ENCODE measurements around the gene ZNF3.
"Not testable (repeated sequence)": the region's sequence is repeated elsewhere in the genome, so short reads cannot be mapped to it uniquely, and the experiment has no call there.

ZNF3 gene

DNA sequence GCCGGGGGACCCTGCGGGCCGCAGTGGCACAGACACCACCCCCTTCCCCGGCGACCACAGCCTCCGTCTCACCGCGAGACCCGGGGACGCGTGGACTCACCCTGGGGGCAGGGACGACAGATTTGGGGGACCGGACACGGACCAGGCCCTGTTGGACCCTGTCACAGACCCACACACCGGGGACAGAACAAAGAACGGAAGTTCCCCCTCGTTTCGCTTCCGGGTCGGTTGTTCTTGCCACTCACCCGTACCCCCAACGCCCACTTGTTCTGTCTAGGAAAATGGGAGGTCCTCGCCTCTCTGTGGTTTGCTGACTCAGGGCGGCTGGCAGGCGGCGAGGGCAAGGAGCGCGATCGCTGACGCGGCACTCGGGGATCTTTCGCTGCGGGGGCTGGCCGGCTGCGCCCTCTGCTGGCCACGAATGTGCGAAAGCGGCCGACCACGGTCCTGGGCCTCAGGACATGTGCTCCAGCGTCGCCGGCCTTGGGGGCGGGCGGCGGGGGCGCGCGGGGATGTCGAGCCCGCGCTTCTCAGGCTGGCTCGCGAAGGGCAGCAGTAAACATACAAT is at the start of gene ZNF3:
Gene ZNF3, minus strand, starts transcription at position 189 of the 568 bp plus-strand sequence. CDS start 4,366 bp downstream, outside the sequence.
- DNase-seq (ENCODE audit: low read depth): peak; percentile 99
- H3K4me3 ChIP-seq (ENCODE audit: low read depth, low read length): peak within 1 kb of the TSS; percentile 78
- TF ChIP-seq, protein P1, sequence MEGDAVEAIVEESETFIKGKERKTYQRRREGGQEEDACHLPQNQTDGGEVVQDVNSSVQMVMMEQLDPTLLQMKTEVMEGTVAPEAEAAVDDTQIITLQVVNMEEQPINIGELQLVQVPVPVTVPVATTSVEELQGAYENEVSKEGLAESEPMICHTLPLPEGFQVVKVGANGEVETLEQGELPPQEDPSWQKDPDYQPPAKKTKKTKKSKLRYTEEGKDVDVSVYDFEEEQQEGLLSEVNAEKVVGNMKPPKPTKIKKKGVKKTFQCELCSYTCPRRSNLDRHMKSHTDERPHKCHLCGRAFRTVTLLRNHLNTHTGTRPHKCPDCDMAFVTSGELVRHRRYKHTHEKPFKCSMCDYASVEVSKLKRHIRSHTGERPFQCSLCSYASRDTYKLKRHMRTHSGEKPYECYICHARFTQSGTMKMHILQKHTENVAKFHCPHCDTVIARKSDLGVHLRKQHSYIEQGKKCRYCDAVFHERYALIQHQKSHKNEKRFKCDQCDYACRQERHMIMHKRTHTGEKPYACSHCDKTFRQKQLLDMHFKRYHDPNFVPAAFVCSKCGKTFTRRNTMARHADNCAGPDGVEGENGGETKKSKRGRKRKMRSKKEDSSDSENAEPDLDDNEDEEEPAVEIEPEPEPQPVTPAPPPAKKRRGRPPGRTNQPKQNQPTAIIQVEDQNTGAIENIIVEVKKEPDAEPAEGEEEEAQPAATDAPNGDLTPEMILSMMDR (IDR thresholded peaks at IDR 0.05; ENCODE audit: low read depth, low read length, missing control alignments): peak; percentile 80
- in situ Hi-C loops (cut with HindIII; ENCODE audit: low sequenced_read_pairs): no loop called here

- no peak for DNase-seq (ENCODE audit: low read depth)
These were observed 49.3 kb upstream of the ZNF3 start for GRCh38 chr7:100130608-100131453.

GRCh38 chr7:100130220-100130607 is 48.7 kb upstream of the ZNF3 start:
- H3K4me3 ChIP-seq (ENCODE audit: low read depth, low read length); DNase-seq (ENCODE audit: low read depth); in situ Hi-C loops (cut with HindIII; ENCODE audit: low sequenced_read_pairs): not testable (repeated sequence)

More at GRCh38 chr7:100130608-100131453, 49.3 kb upstream of the ZNF3 start:
- no peak overlapping the region for H3K4me3 ChIP-seq (ENCODE audit: low read depth, low read length)
- TF ChIP-seq, protein P1 (IDR thresholded peaks at IDR 0.05; ENCODE audit: low read depth, low read length, missing control alignments): peak; percentile 66
- in situ Hi-C loops (cut with HindIII; ENCODE audit: low sequenced_read_pairs): no loop called here

DNA sequence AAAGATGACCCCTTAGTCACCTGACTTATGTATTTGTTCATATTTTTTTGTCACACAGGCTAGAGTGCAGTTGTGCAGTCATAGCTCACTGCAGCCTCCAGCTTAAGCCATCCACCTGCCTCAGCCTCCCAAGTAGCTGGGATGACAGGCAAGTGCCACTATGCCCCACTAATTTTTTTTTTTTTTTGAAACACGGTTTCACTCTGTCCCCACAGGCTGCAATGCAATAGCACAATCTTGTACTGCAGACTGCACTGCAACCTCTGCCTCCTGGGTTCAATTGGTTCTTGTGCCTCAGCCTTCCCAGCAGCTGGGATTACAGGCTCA is 47.1 kb upstream of the ZNF3 start:
- in situ Hi-C loops (cut with HindIII; ENCODE audit: low sequenced_read_pairs): no loop called here
- TF ChIP-seq, protein P1 (IDR thresholded peaks at IDR 0.05; ENCODE audit: low read depth, low read length, missing control alignments): no peak
- no peak overlapping the region for H3K4me3 ChIP-seq (ENCODE audit: low read depth, low read length)
- DNase-seq (ENCODE audit: low read depth): no peak

DNA sequence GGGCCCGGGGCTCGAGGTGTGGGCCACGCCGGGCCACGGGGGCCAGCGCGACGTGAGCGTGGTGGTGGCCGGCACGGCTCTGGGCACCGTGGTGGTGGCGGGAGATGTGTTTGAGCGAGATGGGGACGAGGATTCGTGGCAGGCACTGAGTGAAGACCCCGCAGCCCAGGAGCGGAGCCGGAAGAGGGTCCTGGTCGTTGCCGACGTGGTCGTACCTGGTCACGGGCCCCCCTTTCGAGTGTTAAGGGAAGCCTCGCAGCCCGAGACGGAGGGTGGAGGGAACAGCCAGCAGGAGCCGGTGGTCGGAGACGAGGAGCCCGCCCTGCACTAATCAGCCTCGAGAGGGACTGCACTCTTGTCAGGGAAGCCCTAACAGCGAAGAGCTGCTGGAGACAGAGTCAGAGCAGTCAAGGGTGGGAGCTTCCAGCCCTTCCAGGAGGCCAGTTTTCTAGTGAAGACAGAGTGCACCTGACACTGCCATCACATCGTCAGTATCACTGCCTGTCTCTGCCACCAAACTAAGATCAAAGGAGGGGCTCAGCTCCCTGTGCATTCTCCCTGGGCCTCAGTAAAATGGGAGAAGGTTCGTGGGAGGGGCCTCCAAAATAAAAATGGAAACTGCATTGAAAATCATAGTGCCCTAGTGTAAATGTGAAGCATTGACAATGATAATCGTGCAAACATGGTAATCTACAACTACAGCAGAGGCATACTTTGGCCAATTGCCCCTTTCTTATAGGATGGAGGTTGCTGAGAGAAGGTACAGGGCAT is 46.5 kb upstream of the ZNF3 start:
- TF ChIP-seq, protein P1 (IDR thresholded peaks at IDR 0.05; ENCODE audit: low read depth, low read length, missing control alignments): no peak
- in situ Hi-C loops (cut with HindIII; ENCODE audit: low sequenced_read_pairs): no loop called here
- H3K4me3 ChIP-seq (ENCODE audit: low read depth, low read length): peak overlapping the region; percentile 86
- DNase-seq (ENCODE audit: low read depth): no peak

GRCh38 chr7:100126931-100127865 is 45.7 kb upstream of the ZNF3 start, which contains the start of gene MBLAC1:
TSS of gene MBLAC1 (plus strand) at chr7:100126967. CDS start at chr7:100127396, 429 bp downstream.
- in situ Hi-C loops (cut with HindIII; ENCODE audit: low sequenced_read_pairs): no loop called here
- H3K4me3 ChIP-seq (ENCODE audit: low read depth, low read length): peak within 1 kb of the TSS; percentile 86
- peak; percentile 84 for DNase-seq (ENCODE audit: low read depth)
- TF ChIP-seq, protein P1 (IDR thresholded peaks at IDR 0.05; ENCODE audit: low read depth, low read length, missing control alignments): no peak
